Glutamatergic neuron (in vitro differentiated cells): ENCODE measurements around the gene RASA4B. TPM values are rescaled to one million over a fixed set of nuclear protein-coding genes. Genes with fewer than 3 reads are reported as not detected.

ENCODE experiments used
- DNase-seq: peaks from one replicate; pipeline ENCODE4 v3.0.0; 2022
- H3K27ac Mint-ChIP-seq: one replicate; pipeline ENCODE4 v1.8.0; 2020; ENCODE audit warnings: mild to moderate bottlenecking, mixed read lengths, inconsistent platforms; ENCODE audit not compliant: unreplicated experiment
- H3K27me3 Mint-ChIP-seq: one replicate; pipeline ENCODE4 v1.8.0; 2020; ENCODE audit warnings: mild to moderate bottlenecking, moderate library complexity, mixed read lengths, inconsistent platforms; ENCODE audit not compliant: unreplicated experiment
- H3K36me3 Mint-ChIP-seq: one replicate; pipeline ENCODE4 v1.8.0; 2020; ENCODE audit warnings: mild to moderate bottlenecking, mixed read lengths, inconsistent platforms; ENCODE audit not compliant: unreplicated experiment
- H3K4me1 Mint-ChIP-seq: one replicate; pipeline ENCODE4 v1.8.0; 2020; ENCODE audit warnings: mild to moderate bottlenecking, low read depth, mixed read lengths, inconsistent platforms; ENCODE audit not compliant: unreplicated experiment
- H3K4me3 Mint-ChIP-seq: one replicate; pipeline ENCODE4 v1.8.0; 2020; ENCODE audit warnings: mild to moderate bottlenecking, mixed read lengths, inconsistent platforms; ENCODE audit not compliant: unreplicated experiment
- H3K9me3 Mint-ChIP-seq: one replicate; pipeline ENCODE4 v1.8.0; 2020; ENCODE audit warnings: mild to moderate bottlenecking, moderate library complexity, mixed read lengths, inconsistent platforms; ENCODE audit not compliant: unreplicated experiment
- microRNA-seq: library from miRNA; unstranded; fragments of <30 nt; microRNA quantifications from one replicate; pipeline ENCODE4, GENCODE V29; 2020; ENCODE audit not compliant: unreplicated experiment
- total RNA-seq: library from RNA; stranded (reverse); fragmentation: NEBNext Ultra II Directional; extraction: Animal tissue kit (Norgen Biotek cat#: 25700); gene quantifications from one replicate; pipeline ENCODE4 v1.2.1, GENCODE V29; 2021; ENCODE audit not compliant: unreplicated experiment
- TF ChIP-seq, protein P1 (sequence below): fragments of 200-600 bp; sonication (generic); IDR thresholded peaks from one replicate; pipeline ENCODE4 v1.5.0; 2021; ENCODE audit not compliant: partially characterized antibody, unreplicated experiment

The RASA4B gene
- total RNA-seq, 1 donor from 2014 or later = 40.1 TPM

DNA sequence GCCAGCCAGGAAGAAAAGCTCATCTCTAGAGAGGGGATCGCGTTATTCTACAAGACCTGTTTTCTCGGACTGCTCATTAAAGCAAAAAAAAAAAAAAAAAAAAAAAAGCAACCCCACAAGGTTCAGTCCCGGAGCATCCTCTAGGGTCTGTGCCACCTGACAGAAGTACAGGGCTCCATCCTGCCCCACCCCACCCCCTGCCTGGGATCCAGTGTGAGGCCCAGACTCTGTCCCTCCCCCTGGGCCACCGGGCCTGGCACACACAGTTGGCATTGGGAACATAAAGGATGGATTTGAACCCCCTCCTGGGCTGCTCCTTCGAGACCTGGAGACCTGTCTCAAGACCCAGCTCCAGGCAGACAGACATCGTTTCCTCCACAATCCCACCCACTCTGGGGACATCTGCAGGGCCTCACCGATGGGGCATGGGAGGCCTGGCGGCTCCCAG, 83.5 kb downstream of the RASA4B start:
- Mint-ChIP-seq H3K36me3 (no peaks in the 10 kb centered on the region), H3K27ac (peak overlapping the region; percentile 82), H3K4me3 (peak overlapping the region; percentile 88), H3K9me3 (peaks cover 7% of the 10 kb centered on the region), H3K4me1 (peaks cover 17% of the 10 kb centered on the region), H3K27me3 (peaks cover 12% of the 10 kb centered on the region)
- TF ChIP-seq, protein P1, sequence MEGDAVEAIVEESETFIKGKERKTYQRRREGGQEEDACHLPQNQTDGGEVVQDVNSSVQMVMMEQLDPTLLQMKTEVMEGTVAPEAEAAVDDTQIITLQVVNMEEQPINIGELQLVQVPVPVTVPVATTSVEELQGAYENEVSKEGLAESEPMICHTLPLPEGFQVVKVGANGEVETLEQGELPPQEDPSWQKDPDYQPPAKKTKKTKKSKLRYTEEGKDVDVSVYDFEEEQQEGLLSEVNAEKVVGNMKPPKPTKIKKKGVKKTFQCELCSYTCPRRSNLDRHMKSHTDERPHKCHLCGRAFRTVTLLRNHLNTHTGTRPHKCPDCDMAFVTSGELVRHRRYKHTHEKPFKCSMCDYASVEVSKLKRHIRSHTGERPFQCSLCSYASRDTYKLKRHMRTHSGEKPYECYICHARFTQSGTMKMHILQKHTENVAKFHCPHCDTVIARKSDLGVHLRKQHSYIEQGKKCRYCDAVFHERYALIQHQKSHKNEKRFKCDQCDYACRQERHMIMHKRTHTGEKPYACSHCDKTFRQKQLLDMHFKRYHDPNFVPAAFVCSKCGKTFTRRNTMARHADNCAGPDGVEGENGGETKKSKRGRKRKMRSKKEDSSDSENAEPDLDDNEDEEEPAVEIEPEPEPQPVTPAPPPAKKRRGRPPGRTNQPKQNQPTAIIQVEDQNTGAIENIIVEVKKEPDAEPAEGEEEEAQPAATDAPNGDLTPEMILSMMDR = no peak
- DNase-seq = no peak

DNA sequence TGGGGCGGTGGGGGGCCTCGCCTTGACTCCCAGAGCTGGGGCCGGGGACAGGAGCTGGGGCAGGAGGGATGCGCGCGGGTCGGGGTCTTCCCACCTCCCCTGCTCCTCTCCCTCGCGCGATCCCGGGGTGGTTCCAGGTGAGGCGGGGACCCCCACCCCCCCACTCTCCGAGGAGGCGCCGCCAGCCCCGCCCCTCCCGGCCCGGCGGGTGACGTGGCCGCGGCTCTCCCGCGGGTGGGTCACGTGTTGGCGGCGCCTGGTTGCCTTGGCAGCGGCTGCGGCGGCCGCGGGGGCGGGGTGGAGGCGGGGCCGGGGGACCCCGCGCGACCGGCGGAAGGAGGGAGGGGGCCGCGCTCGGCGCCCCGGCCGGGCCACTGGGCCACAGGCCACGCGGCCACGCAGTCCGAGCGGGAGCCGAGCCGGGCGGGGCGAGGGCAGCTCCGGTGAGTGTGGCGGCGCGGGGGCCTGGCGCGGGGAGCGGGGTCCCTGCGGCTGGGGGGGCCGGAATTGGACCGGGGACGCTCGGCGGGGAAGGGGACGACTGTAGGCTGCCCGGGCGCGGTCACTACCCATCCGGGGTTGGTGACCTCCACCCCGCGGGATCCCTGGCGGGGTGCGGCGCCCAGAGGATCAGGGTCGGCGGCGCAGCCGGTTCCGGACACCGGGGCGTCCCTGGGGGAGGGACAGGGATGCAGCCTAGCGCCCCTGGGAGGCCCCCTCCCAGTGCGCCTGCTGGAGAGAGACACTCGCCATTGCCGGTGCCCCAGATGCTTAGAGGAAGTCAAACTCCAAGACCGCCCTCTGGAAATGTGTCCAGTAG, 84.1 kb downstream of the RASA4B start, which contains the start of gene ORAI2:
TSS of gene ORAI2 (plus strand) at position 357 of the 820 bp plus-strand sequence. CDS start 5,382 bp downstream, outside the sequence.
- Mint-ChIP-seq H3K4me1 (peaks cover 17% of the 10 kb centered on the region), H3K9me3 (peaks cover 7% of the 10 kb centered on the region), H3K36me3 (no peaks in the 10 kb centered on the region), H3K27me3 (peaks cover 13% of the 10 kb centered on the region), H3K27ac (peak within 1 kb of the TSS; percentile 82), H3K4me3 (peak within 1 kb of the TSS; percentile 88)
- TF ChIP-seq, protein P1 = no peak
- peak; percentile 83 for DNase-seq

Small RNAs within 50 kb of the gene (microRNA-seq; reads per million reads assigned to microRNA genes)
- gene MIR4467 = 14.6 reads per million, percentile 54 among the genes with 10 or more reads in this experiment
- gene MIR5090 = 7.7 reads per million, percentile 42 among the genes with 10 or more reads in this experiment

Other genes with a start within 250 kb of the RASA4B start
- gene SH2B2, start 230.9 kb downstream of the RASA4B start, total RNA-seq = 11.6 TPM
- not detected for gene SPDYE6, start 161.3 kb downstream of the RASA4B start, total RNA-seq
- 31.0 TPM for gene PRKRIP1, start 121.4 kb downstream of the RASA4B start, total RNA-seq
- 31.8 TPM for gene ORAI2, start 84.2 kb downstream of the RASA4B start, total RNA-seq
- gene ALKBH4, start 52.9 kb downstream of the RASA4B start, total RNA-seq = 9.8 TPM
- gene LRWD1, start 52.8 kb downstream of the RASA4B start, total RNA-seq = 37.0 TPM
- gene POLR2J, start 38.9 kb downstream of the RASA4B start, total RNA-seq = 28.4 TPM
- gene UPK3BL2, start 25.9 kb upstream of the RASA4B start, total RNA-seq = 11.4 TPM
- gene SPDYE2, start 33.4 kb upstream of the RASA4B start, total RNA-seq = not detected
- gene POLR2J3, start 54.8 kb upstream of the RASA4B start, total RNA-seq = 32.5 TPM
- gene RASA4, start 99.0 kb upstream of the RASA4B start, total RNA-seq = 102 TPM
- 21.9 TPM for gene UPK3BL1, start 125.0 kb upstream of the RASA4B start, total RNA-seq
- gene SPDYE2B, start 132.5 kb upstream of the RASA4B start, total RNA-seq = not detected
- gene POLR2J2, start 153.9 kb upstream of the RASA4B start, total RNA-seq = 13.4 TPM
- 8.5 TPM for gene FAM185A, start 231.2 kb upstream of the RASA4B start, total RNA-seq